H9 (cell line): ENCODE results near the gene CLEC4E. TPM values are rescaled to one million over a fixed set of nuclear protein-coding genes. Genes with fewer than 3 reads are reported as not detected.

Experiments
- DNase-seq: peaks from one replicate; pipeline ENCODE4 v3.0.0-alpha.2; 2017
- H2AFZ ChIP-seq: one replicate; pipeline ENCODE4 v1.6.1; 2013; ENCODE audit warnings: mild to moderate bottlenecking, low read length, control low read depth, moderate library complexity
- H2AK5ac ChIP-seq: 2 replicates; pipeline ENCODE4 v1.6.1; 2013; ENCODE audit warnings: low read length, control low read depth, mixed read lengths; ENCODE audit not compliant: insufficient read length
- H2BK120ac ChIP-seq: one replicate; pipeline ENCODE4 v1.6.1; 2013; ENCODE audit warnings: low read depth, mild to moderate bottlenecking, low read length, control low read depth, inconsistent platforms; ENCODE audit not compliant: poor library complexity, severe bottlenecking
- H2BK12ac ChIP-seq: 2 replicates; pipeline ENCODE4 v1.6.1; 2013; ENCODE audit warnings: low read length, control low read depth, mixed read lengths, low read depth; ENCODE audit not compliant: insufficient read length
- H2BK15ac ChIP-seq: 2 replicates; pipeline ENCODE4 v1.6.1; 2013; ENCODE audit warnings: low read depth, low read length, control low read depth
- H2BK20ac ChIP-seq: one replicate; pipeline ENCODE4 v1.6.1; 2013; ENCODE audit warnings: low read depth, mild to moderate bottlenecking, low read length, control low read depth, inconsistent platforms; ENCODE audit not compliant: poor library complexity, severe bottlenecking
- H2BK5ac ChIP-seq: 2 replicates; pipeline ENCODE4 v1.6.1; 2013; ENCODE audit warnings: low read length, control low read depth, mixed read lengths; ENCODE audit not compliant: insufficient read length
- H3K14ac ChIP-seq: 2 replicates; pipeline ENCODE4 v1.6.1; 2013; ENCODE audit warnings: low read length, control low read depth; ENCODE audit not compliant: insufficient read depth
- H3K18ac ChIP-seq: 2 replicates; pipeline ENCODE4 v1.6.1; 2013; ENCODE audit warnings: low read depth, mild to moderate bottlenecking, mixed read lengths, low read length, control low read depth; ENCODE audit not compliant: insufficient read length
- H3K23ac ChIP-seq: 2 replicates; pipeline ENCODE4 v1.6.1; 2013; ENCODE audit warnings: low read length, control low read depth, mixed read lengths, low read depth; ENCODE audit not compliant: insufficient read length
- H3K23me2 ChIP-seq: 2 replicates; pipeline ENCODE4 v1.6.1; 2013; ENCODE audit warnings: low read depth, mild to moderate bottlenecking, mixed read lengths, low read length, control low read depth; ENCODE audit not compliant: insufficient read length, poor library complexity, severe bottlenecking
- H3K27ac ChIP-seq: 2 replicates; pipeline ENCODE4 v1.5.1; 2013; ENCODE audit warnings: low read length, control low read depth, mixed read lengths, low read depth; ENCODE audit not compliant: insufficient read length
- H3K27me3 ChIP-seq: 2 replicates; pipeline ENCODE4 v1.6.1; 2013; ENCODE audit warnings: low read length, control low read depth, inconsistent platforms; ENCODE audit not compliant: insufficient read depth
- H3K4ac ChIP-seq: 2 replicates; pipeline ENCODE4 v1.6.1; 2013; ENCODE audit warnings: low read depth, mild to moderate bottlenecking, control low read depth, inconsistent platforms, low read length, moderate library complexity
- H3K4me1 ChIP-seq: 2 replicates; pipeline ENCODE4 v1.6.1; 2013; ENCODE audit warnings: low read length, control low read depth, inconsistent platforms; ENCODE audit not compliant: insufficient read depth
- H3K4me2 ChIP-seq: 2 replicates; pipeline ENCODE4 v1.6.1; 2013; ENCODE audit warnings: low read length, control low read depth, mixed read lengths; ENCODE audit not compliant: insufficient read length, insufficient read depth
- H3K56ac ChIP-seq: 2 replicates; pipeline ENCODE4 v1.6.1; 2013; ENCODE audit warnings: low read depth, mild to moderate bottlenecking, mixed read lengths, low read length, control low read depth; ENCODE audit not compliant: insufficient read length
- H3K79me1 ChIP-seq: 2 replicates; pipeline ENCODE4 v1.6.1; 2013; ENCODE audit warnings: low read depth, mild to moderate bottlenecking, moderate library complexity, low read length, control low read depth, inconsistent platforms; ENCODE audit not compliant: insufficient read depth, poor library complexity, severe bottlenecking
- H3K79me2 ChIP-seq: 2 replicates; pipeline ENCODE4 v1.6.1; 2013; ENCODE audit warnings: low read length, control low read depth, inconsistent platforms; ENCODE audit not compliant: insufficient read depth
- H3K9ac ChIP-seq: 2 replicates; pipeline ENCODE4 v1.6.1; 2013; ENCODE audit warnings: low read length, control low read depth, mixed read lengths; ENCODE audit not compliant: insufficient read length; ENCODE audit errors: extremely low read depth
- H3K9me3 ChIP-seq: one replicate; pipeline ENCODE4 v1.6.1; 2013; ENCODE audit warnings: low read depth, low read length, inconsistent platforms; ENCODE audit not compliant: control insufficient read depth
- H3T11ph ChIP-seq: one replicate; pipeline ENCODE4 v1.6.1; 2013; ENCODE audit warnings: mild to moderate bottlenecking, low read length, control low read depth, inconsistent platforms
- H4K20me1 ChIP-seq: one replicate; pipeline ENCODE4 v1.6.1; 2013; ENCODE audit not compliant: control insufficient read depth, insufficient read length, insufficient read depth
- H4K5ac ChIP-seq: 2 replicates; pipeline ENCODE4 v1.6.1; 2013; ENCODE audit warnings: low read depth, mild to moderate bottlenecking, mixed read lengths, low read length, control low read depth; ENCODE audit not compliant: insufficient read length
- H4K8ac ChIP-seq: replicated peaks from 2 replicates; pipeline ENCODE4 v1.6.1; 2013; ENCODE audit warnings: low read length, control low read depth, mixed read lengths, low read depth; ENCODE audit not compliant: insufficient read length
- H4K91ac ChIP-seq: 2 replicates; pipeline ENCODE4 v1.6.1; 2013; ENCODE audit warnings: low read depth, mild to moderate bottlenecking, moderate library complexity, mixed read lengths, low read length, control low read depth; ENCODE audit not compliant: insufficient read length
- H3K27ac Mint-ChIP-seq, 3 experiments: 2 replicates in 2 of 3; 3 replicates in 1 of 3; pipeline ENCODE4 v1.8.0; 2020 to 2021; ENCODE audit warnings: mixed read lengths in 3 of 3, mild to moderate bottlenecking in 1 of 3, moderate library complexity in 1 of 3
- H3K27me3 Mint-ChIP-seq: 2 replicates; pipeline ENCODE4 v1.8.0; 2021; ENCODE audit warnings: low read depth, mild to moderate bottlenecking, moderate library complexity, mixed read lengths
- H3K36me3 Mint-ChIP-seq, 3 experiments: 2 replicates in 2 of 3; 3 replicates in 1 of 3; pipeline ENCODE4 v1.8.0; 2020 to 2021; ENCODE audit warnings: low read depth in 3 of 3, mixed read lengths in 3 of 3; ENCODE audit not compliant: insufficient read depth in 1 of 3
- H3K4me1 Mint-ChIP-seq, 2 experiments: 2 replicates each; pipeline ENCODE4 v1.8.0; 2020; ENCODE audit warnings: mixed read lengths in 2 of 2
- H3K4me3 Mint-ChIP-seq, 2 experiments: 2 replicates in 1 of 2; 3 replicates in 1 of 2; pipeline ENCODE4 v1.8.0; 2020 to 2021; ENCODE audit warnings: mild to moderate bottlenecking in 2 of 2, mixed read lengths in 2 of 2, moderate library complexity in 1 of 2
- H3K9me3 Mint-ChIP-seq, 2 experiments: 2 replicates in 1 of 2; 3 replicates in 1 of 2; pipeline ENCODE4 v1.8.0; 2020; ENCODE audit warnings: mild to moderate bottlenecking in 2 of 2, mixed read lengths in 2 of 2, moderate library complexity in 1 of 2
- WGBS: extraction: QIAGEN DNeasy Blood & Tissue Kit; methylation state at CpG from one replicate; pipeline ENCODE4 v1.1.7; 2013; ENCODE audit warnings: missing lambda C conversion rate, low lambda C conversion rate, mixed read lengths; ENCODE audit not compliant: insufficient read length; ENCODE audit errors: extremely low coverage; 5-methylcytosine and 5-hydroxymethylcytosine counted together
- total RNA-seq: library from RNA; stranded (reverse); gene quantifications from 2 replicates; pipeline ENCODE4 v1.2.1, GENCODE V29; 2021
- TF ChIP-seq, protein P1 (sequence below): fragments of 200-600 bp; sonication (generic); conservative IDR thresholded peaks from 3 replicates; pipeline ENCODE4 v1.8.0; 2021; ENCODE audit warnings: antibody characterized with exemption, mild to moderate bottlenecking

Gene CLEC4E
- total RNA-seq, 1 experiment from 2014 or later: not detected

DNA sequence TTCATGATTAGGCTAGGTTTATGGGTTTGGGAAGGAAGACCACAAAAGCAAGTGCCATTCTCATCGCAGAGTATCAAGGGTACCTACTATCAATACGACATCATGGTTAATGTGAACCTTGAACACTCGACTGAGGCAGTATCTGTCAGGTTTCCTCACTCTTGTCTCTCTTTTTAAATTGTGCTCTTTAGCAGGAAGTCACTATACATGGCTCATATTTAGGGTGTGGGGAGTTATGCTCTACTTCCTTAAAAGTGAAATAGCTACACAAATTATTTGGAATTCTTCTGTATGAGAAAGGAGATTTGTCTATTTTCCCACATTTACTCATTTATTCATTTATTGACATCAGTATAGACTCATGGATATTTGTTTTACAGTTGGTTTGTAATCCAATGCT is 5.9 kb upstream of the CLEC4E start:
- no peak overlapping the region for H3K56ac ChIP-seq
- no peak overlapping the region for H2BK120ac ChIP-seq
- no peak overlapping the region for H4K8ac ChIP-seq
- no peak overlapping the region for H2AFZ ChIP-seq
- H3K23me2 ChIP-seq: no peaks in the 10 kb centered on the region
- H3K4me1 Mint-ChIP-seq: peaks cover 3% of the 10 kb centered on the region in 2 experiments; a peak in 1 of 4 replicates
- no peak overlapping the region for H3K27ac Mint-ChIP-seq
- no peaks in the 10 kb centered on the region for H3K4me1 ChIP-seq
- H3K9me3 Mint-ChIP-seq: no peaks in the 10 kb centered on the region
- no peak overlapping the region for H3T11ph ChIP-seq
- no peaks in the 10 kb centered on the region for H3K79me1 ChIP-seq
- no peaks in the 10 kb centered on the region for H3K79me2 ChIP-seq
- H3K36me3 Mint-ChIP-seq: no peaks in the 10 kb centered on the region
- H2BK12ac ChIP-seq: no peak overlapping the region
- H2BK20ac ChIP-seq: no peak overlapping the region
- no peak overlapping the region for H4K91ac ChIP-seq
- H2BK5ac ChIP-seq: no peak overlapping the region
- no peak overlapping the region for H2AK5ac ChIP-seq
- H4K20me1 ChIP-seq: no peaks in the 10 kb centered on the region
- H3K4me2 ChIP-seq: no peak overlapping the region
- no peak overlapping the region for H3K18ac ChIP-seq
- no peaks in the 10 kb centered on the region for H3K27me3 ChIP-seq
- no peak for DNase-seq
- TF ChIP-seq, protein P1, sequence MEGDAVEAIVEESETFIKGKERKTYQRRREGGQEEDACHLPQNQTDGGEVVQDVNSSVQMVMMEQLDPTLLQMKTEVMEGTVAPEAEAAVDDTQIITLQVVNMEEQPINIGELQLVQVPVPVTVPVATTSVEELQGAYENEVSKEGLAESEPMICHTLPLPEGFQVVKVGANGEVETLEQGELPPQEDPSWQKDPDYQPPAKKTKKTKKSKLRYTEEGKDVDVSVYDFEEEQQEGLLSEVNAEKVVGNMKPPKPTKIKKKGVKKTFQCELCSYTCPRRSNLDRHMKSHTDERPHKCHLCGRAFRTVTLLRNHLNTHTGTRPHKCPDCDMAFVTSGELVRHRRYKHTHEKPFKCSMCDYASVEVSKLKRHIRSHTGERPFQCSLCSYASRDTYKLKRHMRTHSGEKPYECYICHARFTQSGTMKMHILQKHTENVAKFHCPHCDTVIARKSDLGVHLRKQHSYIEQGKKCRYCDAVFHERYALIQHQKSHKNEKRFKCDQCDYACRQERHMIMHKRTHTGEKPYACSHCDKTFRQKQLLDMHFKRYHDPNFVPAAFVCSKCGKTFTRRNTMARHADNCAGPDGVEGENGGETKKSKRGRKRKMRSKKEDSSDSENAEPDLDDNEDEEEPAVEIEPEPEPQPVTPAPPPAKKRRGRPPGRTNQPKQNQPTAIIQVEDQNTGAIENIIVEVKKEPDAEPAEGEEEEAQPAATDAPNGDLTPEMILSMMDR: no peak
- H3K9ac ChIP-seq: no peak overlapping the region
- no peak overlapping the region for H2BK15ac ChIP-seq
- no peak overlapping the region for H3K23ac ChIP-seq
- H3K27ac ChIP-seq: no peak overlapping the region
- H3K14ac ChIP-seq: no peak overlapping the region
- no peak overlapping the region for H4K5ac ChIP-seq
- no peaks in the 10 kb centered on the region for H3K27me3 Mint-ChIP-seq
- H3K4ac ChIP-seq: no peak overlapping the region
- H3K9me3 ChIP-seq: no peaks in the 10 kb centered on the region
- WGBS: no CpG with 5 or more reads among the region's 3 CpGs
- H3K4me3 Mint-ChIP-seq: no peak overlapping the region
